NB4 (cell line): ENCODE results near the gene SNTG2.

Source experiments
- CTCF ChIP-seq: IDR thresholded peaks from one replicate; pipeline ENCODE4 v1.5.1; 2012; ENCODE audit warnings: low read depth, low read length
- MAX ChIP-seq: IDR thresholded peaks from 2 replicates; pipeline ENCODE4 v1.6.1; 2011; ENCODE audit warnings: low read depth, low read length
- MYC ChIP-seq: IDR thresholded peaks from 2 replicates; pipeline ENCODE4 v1.6.1; 2011; ENCODE audit warnings: low read depth, low read length
- POLR2A ChIP-seq: IDR thresholded peaks from 2 replicates; pipeline ENCODE4 v1.6.1; 2011; ENCODE audit warnings: mild to moderate bottlenecking; ENCODE audit not compliant: insufficient read length; ENCODE audit errors: extremely low read depth

- no peak for TF ChIP-seq POLR2A
- no peak for TF ChIP-seq CTCF
- no peak for TF ChIP-seq MAX
- TF ChIP-seq MYC: no peak
Measured at GRCh38 chr2:1249897-1250687, 299.4 kb downstream of the SNTG2 start.
